ENCODE data around the gene TTC4. TPM values are rescaled to one million over a fixed set of nuclear protein-coding genes. Genes with fewer than 3 reads are reported as not detected.

Gene TTC4
- total RNA-seq, 1 experiment from 2014 or later = 30.8 TPM

DNA sequence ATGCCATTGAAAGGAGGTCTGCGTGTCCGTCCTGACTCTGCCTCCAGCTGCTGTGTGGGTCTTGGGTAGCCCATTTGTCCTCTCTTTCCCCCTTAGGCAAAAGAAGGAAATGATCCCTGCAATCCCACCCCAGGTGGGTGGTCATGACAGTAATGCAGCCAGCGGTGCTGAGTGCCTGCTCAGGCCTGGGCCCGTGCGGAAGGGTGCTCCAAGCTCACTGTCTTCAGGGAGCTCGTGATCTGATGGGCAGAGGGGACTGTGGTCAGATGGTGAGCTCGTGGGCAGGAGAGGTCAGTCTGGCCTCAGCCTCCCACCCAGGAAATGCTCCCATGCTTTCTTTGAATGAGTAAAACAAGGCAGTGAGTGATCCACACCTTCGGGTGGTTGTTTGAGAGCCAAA, 35.3 kb upstream of the TTC4 start:
- H2BK15ac ChIP-seq (ENCODE audit: low read depth, low read length) = no peak overlapping the region
- H3K36me3 Mint-ChIP-seq (ENCODE audit: insufficient read depth in 1 of 3, low read depth in 3 of 3) = no peaks in the 10 kb centered on the region
- no peak overlapping the region for H3K18ac ChIP-seq (ENCODE audit: insufficient read length, low read depth, low read length)
- H3K4ac ChIP-seq (ENCODE audit: low read depth, low read length) = no peak overlapping the region
- no peaks in the 10 kb centered on the region for H3K4me1 ChIP-seq (ENCODE audit: insufficient read depth, low read length)
- no peak overlapping the region for H3K23ac ChIP-seq (ENCODE audit: insufficient read length, low read depth, low read length)
- no peak overlapping the region for H3K9ac ChIP-seq (ENCODE audit: extremely low read depth, insufficient read length, low read length)
- H2AK5ac ChIP-seq (ENCODE audit: insufficient read length, low read length) = no peak overlapping the region
- peaks cover 4% of the 10 kb centered on the region for H3K23me2 ChIP-seq (ENCODE audit: insufficient read length, low read depth, low read length, poor library complexity, severe bottlenecking)
- peaks cover 5 to 18% of the 10 kb centered on the region in 2 experiments for H3K4me1 Mint-ChIP-seq
- H2AFZ ChIP-seq (ENCODE audit: low read length) = no peak overlapping the region
- no peak overlapping the region for H4K8ac ChIP-seq (replicated peaks; ENCODE audit: insufficient read length, low read depth, low read length)
- 0 out of 2 replicates have a peak overlapping the region, but pooled peaks have one; percentile 11 for H3K14ac ChIP-seq (ENCODE audit: insufficient read depth, low read length)
- H3K27ac Mint-ChIP-seq = peak overlapping the region; percentile 3 to 41 (median 27); a peak in 3 of 7 replicates
- H4K20me1 ChIP-seq (ENCODE audit: control insufficient read depth, insufficient read depth, insufficient read length) = no peaks in the 10 kb centered on the region
- no peak overlapping the region for H2BK120ac ChIP-seq (ENCODE audit: low read depth, low read length, poor library complexity, severe bottlenecking)
- H3K27ac ChIP-seq (ENCODE audit: insufficient read length, low read depth, low read length) = no peak overlapping the region
- no peaks in the 10 kb centered on the region for H3K9me3 ChIP-seq (ENCODE audit: control insufficient read depth, low read depth, low read length)
- H2BK20ac ChIP-seq (ENCODE audit: low read depth, low read length, poor library complexity, severe bottlenecking) = no peak overlapping the region
- H2BK12ac ChIP-seq (ENCODE audit: insufficient read length, low read depth, low read length) = no peak overlapping the region
- no peaks in the 10 kb centered on the region for H3K79me2 ChIP-seq (ENCODE audit: insufficient read depth, low read length)
- no peak overlapping the region for H3K4me3 Mint-ChIP-seq
- H3K9me3 Mint-ChIP-seq = no peaks in the 10 kb centered on the region; a peak in 1 of 5 replicates
- H3K56ac ChIP-seq (ENCODE audit: insufficient read length, low read depth, low read length) = no peak overlapping the region
- no peak for DNase-seq
- no peak overlapping the region for H4K5ac ChIP-seq (ENCODE audit: insufficient read length, low read depth, low read length)
- H3K27me3 ChIP-seq (ENCODE audit: insufficient read depth, low read length) = no peaks in the 10 kb centered on the region
- H4K91ac ChIP-seq (ENCODE audit: insufficient read length, low read depth, low read length) = no peak overlapping the region
- H3K27me3 Mint-ChIP-seq (ENCODE audit: low read depth) = no peaks in the 10 kb centered on the region
- WGBS (ENCODE audit: extremely low coverage, insufficient read length, low lambda C conversion rate) = no CpG with 5 or more reads among the region's 8 CpGs
- H3K4me2 ChIP-seq (ENCODE audit: insufficient read depth, insufficient read length, low read length) = no peak overlapping the region
- H3K79me1 ChIP-seq (ENCODE audit: insufficient read depth, low read depth, low read length, poor library complexity, severe bottlenecking) = no peaks in the 10 kb centered on the region
- TF ChIP-seq, protein P1, sequence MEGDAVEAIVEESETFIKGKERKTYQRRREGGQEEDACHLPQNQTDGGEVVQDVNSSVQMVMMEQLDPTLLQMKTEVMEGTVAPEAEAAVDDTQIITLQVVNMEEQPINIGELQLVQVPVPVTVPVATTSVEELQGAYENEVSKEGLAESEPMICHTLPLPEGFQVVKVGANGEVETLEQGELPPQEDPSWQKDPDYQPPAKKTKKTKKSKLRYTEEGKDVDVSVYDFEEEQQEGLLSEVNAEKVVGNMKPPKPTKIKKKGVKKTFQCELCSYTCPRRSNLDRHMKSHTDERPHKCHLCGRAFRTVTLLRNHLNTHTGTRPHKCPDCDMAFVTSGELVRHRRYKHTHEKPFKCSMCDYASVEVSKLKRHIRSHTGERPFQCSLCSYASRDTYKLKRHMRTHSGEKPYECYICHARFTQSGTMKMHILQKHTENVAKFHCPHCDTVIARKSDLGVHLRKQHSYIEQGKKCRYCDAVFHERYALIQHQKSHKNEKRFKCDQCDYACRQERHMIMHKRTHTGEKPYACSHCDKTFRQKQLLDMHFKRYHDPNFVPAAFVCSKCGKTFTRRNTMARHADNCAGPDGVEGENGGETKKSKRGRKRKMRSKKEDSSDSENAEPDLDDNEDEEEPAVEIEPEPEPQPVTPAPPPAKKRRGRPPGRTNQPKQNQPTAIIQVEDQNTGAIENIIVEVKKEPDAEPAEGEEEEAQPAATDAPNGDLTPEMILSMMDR (conservative IDR thresholded peaks at IDR 0.05) = no peak
- no peak overlapping the region for H2BK5ac ChIP-seq (ENCODE audit: insufficient read length, low read length)
- no peak overlapping the region for H3T11ph ChIP-seq (ENCODE audit: low read length)
